ENCODE data around the gene USP40. TPM values are rescaled to one million over a fixed set of nuclear protein-coding genes. Genes with fewer than 3 reads are reported as not detected.

Gene USP40
- total RNA-seq, 4 donors from 2014 or later, result 12.3 to 23.3 (median 20.1) TPM

- intact Hi-C loops (cut with DNase I), result no loop called here
- TF ChIP-seq POLR2AphosphoS5 (IDR thresholded peaks at IDR 0.05) (no peak), EP300 (IDR thresholded peaks at IDR 0.05) (no peak), POLR2A (IDR thresholded peaks at IDR 0.05; ENCODE audit: low read depth) (no peak)
- TF ChIP-seq, protein P1, sequence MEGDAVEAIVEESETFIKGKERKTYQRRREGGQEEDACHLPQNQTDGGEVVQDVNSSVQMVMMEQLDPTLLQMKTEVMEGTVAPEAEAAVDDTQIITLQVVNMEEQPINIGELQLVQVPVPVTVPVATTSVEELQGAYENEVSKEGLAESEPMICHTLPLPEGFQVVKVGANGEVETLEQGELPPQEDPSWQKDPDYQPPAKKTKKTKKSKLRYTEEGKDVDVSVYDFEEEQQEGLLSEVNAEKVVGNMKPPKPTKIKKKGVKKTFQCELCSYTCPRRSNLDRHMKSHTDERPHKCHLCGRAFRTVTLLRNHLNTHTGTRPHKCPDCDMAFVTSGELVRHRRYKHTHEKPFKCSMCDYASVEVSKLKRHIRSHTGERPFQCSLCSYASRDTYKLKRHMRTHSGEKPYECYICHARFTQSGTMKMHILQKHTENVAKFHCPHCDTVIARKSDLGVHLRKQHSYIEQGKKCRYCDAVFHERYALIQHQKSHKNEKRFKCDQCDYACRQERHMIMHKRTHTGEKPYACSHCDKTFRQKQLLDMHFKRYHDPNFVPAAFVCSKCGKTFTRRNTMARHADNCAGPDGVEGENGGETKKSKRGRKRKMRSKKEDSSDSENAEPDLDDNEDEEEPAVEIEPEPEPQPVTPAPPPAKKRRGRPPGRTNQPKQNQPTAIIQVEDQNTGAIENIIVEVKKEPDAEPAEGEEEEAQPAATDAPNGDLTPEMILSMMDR (IDR thresholded peaks at IDR 0.05), result no peak
- no peak for DNase-seq (ENCODE audit: extremely low spot score)
- Histone ChIP-seq H3K27ac (replicated peaks in 1 of 4) (no peak overlapping the region), H3K4me1 (peaks cover 7 to 10% (median 9%) of the 10 kb centered on the region in 4 donors), H3K36me3 (peaks cover 35 to 93% (median 85%) of the 10 kb centered on the region in 4 donors), H3K27me3 (no peaks in the 10 kb centered on the region), H3K9me3 (no peaks in the 10 kb centered on the region), H3K4me3 (no peak overlapping the region)
- WGBS, result 86% methylated on average over 16 of the region's 16 CpGs
Observed at GRCh38 chr2:233464531-233465240, 101.9 kb downstream of the USP40 start.

DNA sequence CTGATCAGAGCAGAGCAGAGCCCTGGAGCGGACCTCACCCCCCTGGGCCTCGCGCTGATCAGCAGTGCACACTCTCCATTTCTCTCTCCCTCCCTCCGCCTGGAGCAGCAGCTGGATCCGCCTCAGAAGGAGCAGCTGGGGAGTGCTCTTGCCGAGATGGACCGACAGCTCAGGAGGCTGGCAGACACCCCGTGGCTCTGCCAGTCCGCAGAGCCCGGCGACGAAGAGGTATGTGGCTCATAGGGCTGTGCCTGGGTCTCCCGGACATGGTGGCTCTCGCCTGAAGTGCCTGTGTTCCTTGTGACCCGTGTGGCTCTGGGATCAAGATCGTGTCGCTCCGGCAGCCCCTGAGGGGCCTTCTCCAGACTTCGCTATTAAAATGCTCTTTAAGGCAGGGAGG lies 102.5 kb downstream of the USP40 start:
- intact Hi-C loops (cut with DNase I), result no loop called here
- Histone ChIP-seq H3K36me3 (peaks cover 35 to 96% (median 88%) of the 10 kb centered on the region in 4 donors), H3K4me3 (no peak overlapping the region), H3K27ac (replicated peaks in 1 of 4) (no peak overlapping the region), H3K9me3 (no peaks in the 10 kb centered on the region), H3K4me1 (peaks cover under 1 to 4% (median 2%) of the 10 kb centered on the region in 4 donors), H3K27me3 (no peaks in the 10 kb centered on the region)
- no peak for TF ChIP-seq EP300 (IDR thresholded peaks at IDR 0.05)
- TF ChIP-seq, protein P1 (IDR thresholded peaks at IDR 0.05), result no peak
- TF ChIP-seq POLR2A (IDR thresholded peaks at IDR 0.05; ENCODE audit: low read depth), result no peak
- TF ChIP-seq POLR2AphosphoS5 (IDR thresholded peaks at IDR 0.05), result no peak
- DNase-seq (ENCODE audit: extremely low spot score), result no peak
- WGBS, result 90% methylated on average over 5 of the region's 19 CpGs

DNA sequence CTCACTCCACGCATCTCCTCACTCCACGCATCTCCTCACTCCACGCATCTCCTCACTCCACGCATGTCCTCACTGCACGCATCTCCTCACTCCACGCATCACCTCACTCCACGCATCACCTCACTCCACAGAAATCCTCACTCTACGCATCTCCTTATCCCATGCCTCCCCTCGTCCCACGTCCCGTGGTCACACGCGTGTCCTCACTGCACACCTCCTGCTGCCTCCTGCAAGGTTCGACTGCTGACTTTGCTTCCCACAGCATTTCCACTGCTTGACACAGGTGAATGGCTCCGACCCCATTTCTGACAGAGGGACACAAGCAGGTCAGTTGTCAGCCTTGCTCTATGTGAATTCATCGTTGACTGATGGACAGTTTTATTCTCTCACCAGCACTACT lies 103.0 kb downstream of the USP40 start:
- no peak overlapping the region for H3K4me3 ChIP-seq
- no peaks in the 10 kb centered on the region for H3K27me3 ChIP-seq
- H3K36me3 ChIP-seq, result peaks cover 35 to 96% (median 90%) of the 10 kb centered on the region in 4 donors
- H3K9me3 ChIP-seq, result no peaks in the 10 kb centered on the region
- no peak for DNase-seq (ENCODE audit: extremely low spot score)
- 95% methylated on average over 16 of the region's 16 CpGs for WGBS
- intact Hi-C loops (cut with DNase I), result no loop called here
- H3K4me1 ChIP-seq, result no peaks in the 10 kb centered on the region
- H3K27ac ChIP-seq (replicated peaks in 1 of 4), result no peak overlapping the region
- no peak for TF ChIP-seq POLR2A (IDR thresholded peaks at IDR 0.05; ENCODE audit: low read depth)
- TF ChIP-seq POLR2AphosphoS5 (IDR thresholded peaks at IDR 0.05), result no peak
- TF ChIP-seq EP300 (IDR thresholded peaks at IDR 0.05), result no peak
- TF ChIP-seq, protein P1 (IDR thresholded peaks at IDR 0.05), result no peak

GRCh38 chr2:233462826-233463470 lies 103.6 kb downstream of the USP40 start:
- no peaks in the 10 kb centered on the region for H3K27me3 ChIP-seq
- no peak for DNase-seq (ENCODE audit: extremely low spot score)
- peaks cover 31 to 96% (median 90%) of the 10 kb centered on the region in 4 donors for H3K36me3 ChIP-seq
- no peak overlapping the region for H3K27ac ChIP-seq (replicated peaks in 1 of 4)
- H3K9me3 ChIP-seq, result no peaks in the 10 kb centered on the region
- no peak overlapping the region for H3K4me3 ChIP-seq
- TF ChIP-seq POLR2A (IDR thresholded peaks at IDR 0.05; ENCODE audit: low read depth) (no peak), POLR2AphosphoS5 (IDR thresholded peaks at IDR 0.05) (no peak)
- WGBS, result over 99% methylated on average over 12 of the region's 21 CpGs
- H3K4me1 ChIP-seq, result no peaks in the 10 kb centered on the region
- intact Hi-C loops (cut with DNase I), result no loop called here

DNA sequence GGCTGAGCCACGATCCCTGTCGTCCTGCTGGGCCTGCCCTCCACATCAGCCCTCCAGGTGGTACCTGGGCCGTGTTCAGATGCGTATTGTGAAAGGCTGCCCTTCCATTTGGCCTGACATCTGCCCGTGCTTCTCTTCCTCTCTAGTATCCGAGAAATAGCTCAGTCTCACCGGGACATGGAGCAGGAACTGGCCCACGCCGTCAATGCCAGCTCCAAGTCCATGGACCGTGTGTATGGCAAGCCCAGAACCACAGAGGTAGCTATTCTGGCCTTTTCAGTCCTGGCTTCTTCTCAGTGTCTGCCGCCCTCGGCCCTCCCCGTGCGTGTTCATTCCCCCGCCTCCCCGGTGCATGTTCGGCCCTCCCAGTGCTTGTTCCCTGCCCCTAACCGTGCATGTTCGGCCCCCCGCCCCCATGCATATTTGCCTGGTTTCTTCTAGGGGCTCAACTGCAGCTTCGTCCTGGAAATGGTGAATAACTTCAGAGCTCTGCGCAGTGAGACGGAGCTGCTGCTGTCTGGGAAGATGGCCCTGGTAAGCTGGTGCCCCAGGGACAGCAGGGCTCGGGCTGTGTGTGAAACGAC lies 104.3 kb downstream of the USP40 start:
- Histone ChIP-seq H3K4me1 (no peaks in the 10 kb centered on the region), H3K9me3 (no peaks in the 10 kb centered on the region), H3K4me3 (no peak overlapping the region), H3K36me3 (peaks cover 31 to 96% (median 90%) of the 10 kb centered on the region in 4 donors), H3K27me3 (no peaks in the 10 kb centered on the region), H3K27ac (replicated peaks in 1 of 4) (no peak overlapping the region)
- no peak for DNase-seq (ENCODE audit: extremely low spot score)
- no peak for TF ChIP-seq POLR2A (IDR thresholded peaks at IDR 0.05; ENCODE audit: low read depth)
- no peak for TF ChIP-seq EP300 (IDR thresholded peaks at IDR 0.05)
- TF ChIP-seq, protein P1 (IDR thresholded peaks at IDR 0.05), result no peak
- no peak for TF ChIP-seq POLR2AphosphoS5 (IDR thresholded peaks at IDR 0.05)
- WGBS, result 93% methylated on average over 25 of the region's 25 CpGs
- intact Hi-C loops (cut with DNase I), result no loop called here

Measured in esophagus muscularis mucosa (tissue), 4 donors.